ENCODE measurements around the gene PCDHB1.

- TF ChIP-seq YY1 (IDR thresholded peaks at IDR 0.05; ENCODE audit: insufficient read depth, insufficient read length) (no peak), SUZ12 (IDR thresholded peaks at IDR 0.05; ENCODE audit: extremely low read depth, insufficient read depth, insufficient read length) (no peak)
These were observed 43.5 kb downstream of the PCDHB1 start, which contains the start of gene PCDHB2 for GRCh38 chr5:141094481-141095262.
